ENCODE results near the gene PCK1. TPM values are rescaled to one million over a fixed set of nuclear protein-coding genes. Genes with fewer than 3 reads are reported as not detected.
A peak's percentile ranks its signal among the peaks of the same experiment; 100 is the strongest.

PCK1 gene
- total and polyA plus RNA-seq, 4 donors = 8.9 to 532 (median 314) TPM

DNA sequence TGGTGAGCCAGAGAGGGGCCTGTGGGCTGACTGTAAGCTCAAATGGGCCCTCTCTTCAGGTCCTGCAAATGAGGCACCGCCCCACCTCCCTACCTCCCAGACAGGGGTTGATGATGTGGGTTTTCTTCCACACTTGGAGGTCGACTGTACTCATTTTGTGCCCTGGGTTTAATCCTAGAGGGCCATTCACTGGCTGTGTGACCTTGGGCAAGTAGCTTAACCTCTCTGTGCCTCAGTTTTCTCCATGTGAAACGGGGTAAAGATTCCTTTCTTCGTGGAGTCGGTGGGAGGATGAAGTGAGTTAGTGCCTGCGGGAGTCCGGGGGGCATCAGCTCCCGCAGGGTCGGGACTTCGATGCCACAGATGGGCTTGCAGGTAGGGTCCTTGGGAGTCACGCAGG, 35.4 kb downstream of the PCK1 start:
- H3K27me3 ChIP-seq (ENCODE audit: control insufficient read depth in 4 of 4, insufficient read depth in 4 of 4, low read length in 3 of 4) = no peaks in the 10 kb centered on the region
- TF ChIP-seq, protein P1, sequence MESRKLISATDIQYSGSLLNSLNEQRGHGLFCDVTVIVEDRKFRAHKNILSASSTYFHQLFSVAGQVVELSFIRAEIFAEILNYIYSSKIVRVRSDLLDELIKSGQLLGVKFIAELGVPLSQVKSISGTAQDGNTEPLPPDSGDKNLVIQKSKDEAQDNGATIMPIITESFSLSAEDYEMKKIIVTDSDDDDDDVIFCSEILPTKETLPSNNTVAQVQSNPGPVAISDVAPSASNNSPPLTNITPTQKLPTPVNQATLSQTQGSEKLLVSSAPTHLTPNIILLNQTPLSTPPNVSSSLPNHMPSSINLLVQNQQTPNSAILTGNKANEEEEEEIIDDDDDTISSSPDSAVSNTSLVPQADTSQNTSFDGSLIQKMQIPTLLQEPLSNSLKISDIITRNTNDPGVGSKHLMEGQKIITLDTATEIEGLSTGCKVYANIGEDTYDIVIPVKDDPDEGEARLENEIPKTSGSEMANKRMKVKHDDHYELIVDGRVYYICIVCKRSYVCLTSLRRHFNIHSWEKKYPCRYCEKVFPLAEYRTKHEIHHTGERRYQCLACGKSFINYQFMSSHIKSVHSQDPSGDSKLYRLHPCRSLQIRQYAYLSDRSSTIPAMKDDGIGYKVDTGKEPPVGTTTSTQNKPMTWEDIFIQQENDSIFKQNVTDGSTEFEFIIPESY (IDR thresholded peaks at IDR 0.05) = no peak
- TF ChIP-seq TAF1 (conservative IDR thresholded peaks at IDR 0.05) (no peak), HNF4G (IDR thresholded peaks at IDR 0.05) (no peak), GABPA (IDR thresholded peaks at IDR 0.05 in 1 of 2, conservative IDR thresholded peaks at IDR 0.05 in 1 of 2) (no peak), RAD21 (IDR thresholded peaks at IDR 0.05) (no peak), NR2F2 (IDR thresholded peaks at IDR 0.05) (no peak), FOXA1 (IDR thresholded peaks at IDR 0.05) (no peak)
- TF ChIP-seq, protein P2, sequence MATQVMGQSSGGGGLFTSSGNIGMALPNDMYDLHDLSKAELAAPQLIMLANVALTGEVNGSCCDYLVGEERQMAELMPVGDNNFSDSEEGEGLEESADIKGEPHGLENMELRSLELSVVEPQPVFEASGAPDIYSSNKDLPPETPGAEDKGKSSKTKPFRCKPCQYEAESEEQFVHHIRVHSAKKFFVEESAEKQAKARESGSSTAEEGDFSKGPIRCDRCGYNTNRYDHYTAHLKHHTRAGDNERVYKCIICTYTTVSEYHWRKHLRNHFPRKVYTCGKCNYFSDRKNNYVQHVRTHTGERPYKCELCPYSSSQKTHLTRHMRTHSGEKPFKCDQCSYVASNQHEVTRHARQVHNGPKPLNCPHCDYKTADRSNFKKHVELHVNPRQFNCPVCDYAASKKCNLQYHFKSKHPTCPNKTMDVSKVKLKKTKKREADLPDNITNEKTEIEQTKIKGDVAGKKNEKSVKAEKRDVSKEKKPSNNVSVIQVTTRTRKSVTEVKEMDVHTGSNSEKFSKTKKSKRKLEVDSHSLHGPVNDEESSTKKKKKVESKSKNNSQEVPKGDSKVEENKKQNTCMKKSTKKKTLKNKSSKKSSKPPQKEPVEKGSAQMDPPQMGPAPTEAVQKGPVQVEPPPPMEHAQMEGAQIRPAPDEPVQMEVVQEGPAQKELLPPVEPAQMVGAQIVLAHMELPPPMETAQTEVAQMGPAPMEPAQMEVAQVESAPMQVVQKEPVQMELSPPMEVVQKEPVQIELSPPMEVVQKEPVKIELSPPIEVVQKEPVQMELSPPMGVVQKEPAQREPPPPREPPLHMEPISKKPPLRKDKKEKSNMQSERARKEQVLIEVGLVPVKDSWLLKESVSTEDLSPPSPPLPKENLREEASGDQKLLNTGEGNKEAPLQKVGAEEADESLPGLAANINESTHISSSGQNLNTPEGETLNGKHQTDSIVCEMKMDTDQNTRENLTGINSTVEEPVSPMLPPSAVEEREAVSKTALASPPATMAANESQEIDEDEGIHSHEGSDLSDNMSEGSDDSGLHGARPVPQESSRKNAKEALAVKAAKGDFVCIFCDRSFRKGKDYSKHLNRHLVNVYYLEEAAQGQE (IDR thresholded peaks at IDR 0.05) = no peak
- TF ChIP-seq, protein P3, sequence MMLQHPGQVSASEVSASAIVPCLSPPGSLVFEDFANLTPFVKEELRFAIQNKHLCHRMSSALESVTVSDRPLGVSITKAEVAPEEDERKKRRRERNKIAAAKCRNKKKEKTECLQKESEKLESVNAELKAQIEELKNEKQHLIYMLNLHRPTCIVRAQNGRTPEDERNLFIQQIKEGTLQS (IDR thresholded peaks at IDR 0.05) = no peak
- TF ChIP-seq, protein P4, sequence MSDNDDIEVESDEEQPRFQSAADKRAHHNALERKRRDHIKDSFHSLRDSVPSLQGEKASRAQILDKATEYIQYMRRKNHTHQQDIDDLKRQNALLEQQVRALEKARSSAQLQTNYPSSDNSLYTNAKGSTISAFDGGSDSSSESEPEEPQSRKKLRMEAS (IDR thresholded peaks at IDR 0.05) = no peak
- no peak overlapping the region for H3K27ac ChIP-seq (ENCODE audit: low read depth in 1 of 2, low read length in 2 of 2)
- 66% methylated on average over 11 of the region's 11 CpGs for WGBS
- no peaks in the 10 kb centered on the region for H3K36me3 ChIP-seq (ENCODE audit: control insufficient read depth in 4 of 4, insufficient read depth in 3 of 4, low read depth in 1 of 4, low read length in 3 of 4)
- no peak overlapping the region for H3K9ac ChIP-seq (ENCODE audit: low read depth in 1 of 2, low read length in 2 of 2)
- no peak for DNase-seq (ENCODE audit: low spot score)
- H3K9me3 ChIP-seq (ENCODE audit: control insufficient read depth in 4 of 4, low read length in 3 of 4) = no peaks in the 10 kb centered on the region
- H3K4me1 ChIP-seq (ENCODE audit: control insufficient read depth in 4 of 4, insufficient read depth in 4 of 4, low read length in 3 of 4) = peaks cover 9 to 32% (median 21%) of the 10 kb centered on the region in 4 donors
- no peak overlapping the region for H3K4me3 ChIP-seq (ENCODE audit: low read depth in 1 of 3, low read length in 3 of 3)

DNA sequence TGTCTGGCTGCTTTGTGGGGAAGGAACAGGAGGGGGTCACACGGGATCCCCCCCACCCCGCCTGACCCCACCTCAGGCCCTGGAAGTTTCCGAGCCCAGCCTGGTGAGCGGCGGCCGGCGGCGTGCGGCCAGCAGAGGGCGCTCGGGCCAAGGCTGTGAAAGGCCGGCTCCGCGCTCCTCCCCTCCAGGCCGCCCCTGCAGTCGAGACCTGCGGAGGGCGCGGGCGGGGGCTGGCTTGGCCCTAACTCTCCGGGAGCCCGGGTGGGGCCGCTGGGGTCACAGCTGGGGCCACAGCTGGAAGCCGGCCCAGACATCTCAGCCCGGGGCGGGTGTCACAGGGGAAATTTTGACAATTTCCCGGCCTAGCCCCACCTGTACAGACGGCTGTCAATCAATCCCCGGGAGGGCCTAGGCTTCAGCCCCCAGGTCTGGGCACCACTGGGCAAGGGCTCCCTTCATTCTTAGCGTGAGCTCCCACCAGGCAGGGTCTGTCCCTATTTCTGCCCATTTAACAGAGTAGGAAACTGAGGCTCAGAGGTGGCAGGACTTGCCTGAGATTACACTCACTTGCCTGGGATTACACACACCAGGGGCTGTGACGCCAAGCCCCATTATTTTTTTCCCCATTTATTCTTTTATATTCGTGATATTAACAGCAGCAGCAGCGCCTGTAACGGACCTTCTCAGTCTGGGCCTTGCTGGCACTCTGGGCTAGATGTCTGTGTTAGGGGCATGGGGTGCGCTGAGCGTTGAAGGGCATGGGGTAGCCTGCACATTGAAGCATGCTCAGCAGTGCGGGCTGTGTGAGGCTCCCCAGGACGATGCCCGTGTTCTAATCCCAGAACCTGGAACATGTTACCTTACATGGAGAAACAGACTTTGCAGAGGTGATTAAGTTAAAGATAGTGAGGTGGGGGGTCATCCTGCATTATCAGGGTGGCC, 36.4 kb downstream of the PCK1 start:
- TF ChIP-seq RAD21 (IDR thresholded peaks at IDR 0.05) (peak; percentile 77 to 86), TAF1 (conservative IDR thresholded peaks at IDR 0.05) (no peak)
- TF ChIP-seq, protein P5, sequence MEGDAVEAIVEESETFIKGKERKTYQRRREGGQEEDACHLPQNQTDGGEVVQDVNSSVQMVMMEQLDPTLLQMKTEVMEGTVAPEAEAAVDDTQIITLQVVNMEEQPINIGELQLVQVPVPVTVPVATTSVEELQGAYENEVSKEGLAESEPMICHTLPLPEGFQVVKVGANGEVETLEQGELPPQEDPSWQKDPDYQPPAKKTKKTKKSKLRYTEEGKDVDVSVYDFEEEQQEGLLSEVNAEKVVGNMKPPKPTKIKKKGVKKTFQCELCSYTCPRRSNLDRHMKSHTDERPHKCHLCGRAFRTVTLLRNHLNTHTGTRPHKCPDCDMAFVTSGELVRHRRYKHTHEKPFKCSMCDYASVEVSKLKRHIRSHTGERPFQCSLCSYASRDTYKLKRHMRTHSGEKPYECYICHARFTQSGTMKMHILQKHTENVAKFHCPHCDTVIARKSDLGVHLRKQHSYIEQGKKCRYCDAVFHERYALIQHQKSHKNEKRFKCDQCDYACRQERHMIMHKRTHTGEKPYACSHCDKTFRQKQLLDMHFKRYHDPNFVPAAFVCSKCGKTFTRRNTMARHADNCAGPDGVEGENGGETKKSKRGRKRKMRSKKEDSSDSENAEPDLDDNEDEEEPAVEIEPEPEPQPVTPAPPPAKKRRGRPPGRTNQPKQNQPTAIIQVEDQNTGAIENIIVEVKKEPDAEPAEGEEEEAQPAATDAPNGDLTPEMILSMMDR (IDR thresholded peaks at IDR 0.05; ENCODE audit: low read depth, low read length, missing input control) = peak; percentile 83
- WGBS = 22% methylated on average over 39 of the region's 39 CpGs
- Histone ChIP-seq H3K4me3 (ENCODE audit: low read depth in 1 of 3, low read length in 3 of 3) (peak overlapping the region in 1 of 3 donors; percentile 2), H3K27me3 (ENCODE audit: control insufficient read depth in 4 of 4, insufficient read depth in 4 of 4, low read length in 3 of 4) (peaks cover 0 to 3% (median 0%) of the 10 kb centered on the region in 4 donors), H3K4me1 (ENCODE audit: control insufficient read depth in 4 of 4, insufficient read depth in 4 of 4, low read length in 3 of 4) (peaks cover 4 to 23% (median 14%) of the 10 kb centered on the region in 4 donors), H3K9me3 (ENCODE audit: control insufficient read depth in 4 of 4, low read length in 3 of 4) (no peaks in the 10 kb centered on the region), H3K9ac (ENCODE audit: low read depth in 1 of 2, low read length in 2 of 2) (no peak overlapping the region), H3K36me3 (ENCODE audit: control insufficient read depth in 4 of 4, insufficient read depth in 3 of 4, low read depth in 1 of 4, low read length in 3 of 4) (no peaks in the 10 kb centered on the region), H3K27ac (ENCODE audit: low read depth in 1 of 2, low read length in 2 of 2) (no peak overlapping the region)
- peak; percentile 79 for DNase-seq (ENCODE audit: low spot score)
